Measurements from ENCODE around the gene OR2V2.

GRCh38 chr5:181185560-181185959 is 38.2 kb downstream of the OR2V2 start:
- no peak for TF ChIP-seq CTCF (IDR thresholded peaks at IDR 0.05)
- TF ChIP-seq POLR2A (IDR thresholded peaks at IDR 0.05) = no peak
